DMS53 (cell line): Measurements from ENCODE around the gene PCDHA8.
"Not testable (repeated sequence)": the region's sequence is repeated elsewhere in the genome, so short reads cannot be mapped to it uniquely, and the experiment has no call there.

Source experiments
- DNase-seq: peaks from one replicate; lab custom pipeline; 2025; lab: John Stamatoyannopoulos, UW

The PCDHA8 gene

DNA sequence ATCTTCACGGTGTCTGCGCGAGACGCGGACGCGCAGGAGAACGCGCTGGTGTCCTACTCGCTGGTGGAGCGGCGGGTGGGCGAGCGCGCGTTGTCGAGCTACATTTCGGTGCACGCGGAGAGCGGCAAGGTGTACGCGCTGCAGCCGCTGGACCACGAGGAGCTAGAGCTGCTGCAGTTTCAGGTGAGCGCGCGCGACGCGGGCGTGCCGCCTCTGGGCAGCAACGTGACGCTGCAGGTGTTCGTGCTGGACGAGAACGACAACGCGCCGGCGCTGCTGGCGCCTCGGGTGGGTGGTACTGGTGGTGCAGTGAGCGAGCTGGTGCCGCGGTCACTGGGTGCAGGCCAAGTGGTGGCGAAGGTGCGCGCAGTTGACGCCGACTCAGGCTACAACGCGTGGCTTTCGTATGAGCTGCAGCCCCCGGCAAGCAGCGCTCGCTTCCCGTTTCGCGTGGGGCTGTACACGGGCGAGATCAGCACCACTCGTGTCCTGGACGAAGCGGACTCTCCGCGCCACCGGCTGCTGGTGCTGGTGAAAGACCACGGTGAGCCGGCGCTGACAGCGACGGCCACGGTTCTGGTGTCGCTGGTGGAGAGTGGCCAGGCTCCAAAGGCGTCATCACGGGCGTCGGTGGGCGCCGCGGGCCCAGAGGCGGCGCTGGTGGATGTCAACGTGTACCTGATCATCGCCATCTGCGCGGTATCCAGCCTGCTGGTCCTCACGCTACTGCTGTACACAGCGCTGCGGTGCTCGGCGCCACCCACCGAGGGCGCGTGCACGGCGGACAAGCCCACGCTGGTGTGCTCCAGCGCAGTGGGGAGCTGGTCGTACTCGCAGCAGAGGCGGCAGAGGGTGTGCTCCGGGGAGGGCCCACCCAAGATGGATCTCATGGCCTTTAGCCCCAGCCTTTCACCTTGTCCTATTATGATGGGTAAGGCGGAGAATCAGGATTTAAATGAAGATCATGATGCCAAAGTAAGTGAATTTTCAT lies 11.2 kb upstream of the PCDHA8 start:
- DNase-seq: not testable (repeated sequence)

DNA sequence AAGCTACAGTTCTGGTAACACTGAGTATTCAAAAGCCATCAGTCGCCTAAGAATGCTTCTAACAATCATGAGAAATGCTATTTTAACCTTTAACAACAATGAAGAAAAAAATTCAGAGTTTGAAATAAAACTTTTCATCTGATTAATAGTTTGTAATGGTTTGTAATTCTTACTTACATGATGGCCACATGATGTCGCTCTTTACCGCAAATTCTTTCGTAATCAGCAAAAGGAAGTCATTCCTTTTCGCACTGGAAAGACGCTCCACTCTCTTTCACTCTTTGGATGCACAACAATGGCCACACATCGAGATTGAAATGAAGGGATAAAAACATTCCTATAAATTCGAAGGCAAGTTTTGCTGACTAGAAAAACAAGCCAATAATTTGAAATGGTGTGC lies 7.0 kb upstream of the PCDHA8 start, which contains the start of gene PCDHA7:
PCDHA7 (plus strand) TSS at position 277 of the 400 bp plus-strand sequence; CDS start at position 392, 115 bp downstream.
- peak; percentile 79 for DNase-seq

GRCh38 chr5:140834439-140835008 lies 6.5 kb upstream of the PCDHA8 start:
- peak; percentile 77 for DNase-seq

GRCh38 chr5:140835622-140836510 lies 5.1 kb upstream of the PCDHA8 start:
- no peak for DNase-seq

DNA sequence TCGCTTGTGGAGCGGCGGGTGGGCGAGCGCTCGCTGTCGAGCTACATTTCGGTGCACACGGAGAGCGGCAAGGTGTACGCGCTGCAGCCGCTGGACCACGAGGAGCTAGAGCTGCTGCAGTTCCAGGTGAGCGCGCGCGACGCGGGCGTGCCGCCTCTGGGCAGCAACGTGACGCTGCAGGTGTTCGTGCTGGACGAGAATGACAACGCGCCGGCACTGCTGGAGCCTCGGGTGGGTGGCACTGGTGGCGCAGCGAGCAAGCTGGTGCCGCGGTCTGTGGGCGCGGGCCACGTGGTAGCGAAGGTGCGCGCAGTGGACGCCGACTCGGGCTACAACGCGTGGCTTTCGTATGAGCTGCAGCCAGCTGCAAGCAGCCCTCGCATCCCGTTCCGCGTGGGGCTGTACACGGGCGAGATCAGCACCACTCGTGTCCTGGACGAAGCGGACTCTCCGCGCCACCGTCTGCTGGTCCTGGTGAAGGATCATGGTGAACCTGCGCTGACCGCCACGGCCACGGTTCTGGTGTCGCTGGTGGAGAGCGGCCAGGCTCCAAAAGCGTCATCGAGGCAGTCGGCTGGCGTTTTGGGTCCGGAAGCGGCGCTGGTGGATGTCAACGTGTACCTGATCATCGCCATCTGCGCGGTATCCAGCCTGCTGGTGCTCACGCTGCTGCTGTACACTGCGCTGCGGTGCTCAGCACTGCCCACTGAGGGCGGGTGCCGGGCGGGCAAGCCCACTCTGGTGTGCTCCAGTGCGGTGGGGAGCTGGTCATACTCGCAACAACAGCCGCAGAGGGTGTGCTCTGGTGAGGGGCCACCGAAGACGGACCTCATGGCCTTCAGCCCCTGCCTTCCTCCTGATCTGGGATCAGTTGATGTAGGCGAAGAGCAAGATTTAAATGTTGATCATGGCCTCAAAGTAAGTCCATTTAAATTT lies 2.1 kb downstream of the PCDHA8 start:
- no peak for DNase-seq

- DNase-seq: peak; percentile 51
These were observed 7.4 kb downstream of the PCDHA8 start, which contains the start of gene PCDHA9 for GRCh38 chr5:140848139-140849102. Gene PCDHA9 (plus strand): TSS chr5:140848382. CDS start chr5:140848496, 114 bp downstream.

GRCh38 chr5:140849831-140850634 lies 9.0 kb downstream of the PCDHA8 start:
- DNase-seq: not testable (repeated sequence)

DNA sequence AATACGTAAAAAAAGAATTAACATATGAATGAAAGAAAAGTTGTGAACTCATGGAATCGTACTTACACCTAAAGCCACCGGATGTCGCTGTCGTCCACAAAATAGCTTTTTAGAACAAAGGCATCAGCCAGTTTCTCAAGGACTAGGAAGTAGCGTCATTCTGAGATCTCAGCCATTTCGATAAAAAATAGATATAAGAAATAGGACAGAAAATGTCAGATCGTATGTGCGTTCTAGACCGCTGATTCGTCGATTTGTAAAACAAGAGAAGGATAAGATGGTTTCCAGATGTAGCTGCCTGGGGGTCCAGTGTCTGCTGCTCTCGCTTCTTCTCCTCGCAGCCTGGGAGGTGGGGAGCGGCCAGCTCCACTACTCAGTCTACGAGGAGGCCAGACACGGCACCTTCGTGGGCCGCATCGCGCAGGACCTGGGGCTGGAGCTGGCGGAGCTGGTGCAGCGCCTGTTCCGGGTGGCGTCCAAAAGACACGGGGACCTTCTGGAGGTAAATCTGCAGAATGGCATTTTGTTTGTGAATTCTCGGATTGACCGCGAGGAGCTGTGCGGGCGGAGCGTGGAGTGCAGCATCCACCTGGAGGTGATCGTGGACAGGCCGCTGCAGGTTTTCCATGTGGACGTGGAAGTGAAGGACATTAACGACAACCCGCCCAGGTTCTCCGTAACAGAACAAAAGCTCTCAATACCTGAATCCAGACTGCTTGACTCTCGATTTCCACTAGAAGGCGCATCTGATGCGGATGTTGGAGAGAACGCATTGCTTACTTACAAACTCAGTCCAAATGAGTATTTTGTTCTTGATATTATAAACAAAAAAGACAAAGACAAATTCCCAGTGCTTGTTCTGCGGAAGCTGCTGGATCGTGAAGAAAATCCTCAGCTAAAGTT lies 15.0 kb downstream of the PCDHA8 start, which contains the start of gene PCDHA10:
PCDHA10 (plus strand) TSS at position 126 of the 903 bp plus-strand sequence; CDS start at position 278, 152 bp downstream.
- DNase-seq: peak; percentile 88

DNA sequence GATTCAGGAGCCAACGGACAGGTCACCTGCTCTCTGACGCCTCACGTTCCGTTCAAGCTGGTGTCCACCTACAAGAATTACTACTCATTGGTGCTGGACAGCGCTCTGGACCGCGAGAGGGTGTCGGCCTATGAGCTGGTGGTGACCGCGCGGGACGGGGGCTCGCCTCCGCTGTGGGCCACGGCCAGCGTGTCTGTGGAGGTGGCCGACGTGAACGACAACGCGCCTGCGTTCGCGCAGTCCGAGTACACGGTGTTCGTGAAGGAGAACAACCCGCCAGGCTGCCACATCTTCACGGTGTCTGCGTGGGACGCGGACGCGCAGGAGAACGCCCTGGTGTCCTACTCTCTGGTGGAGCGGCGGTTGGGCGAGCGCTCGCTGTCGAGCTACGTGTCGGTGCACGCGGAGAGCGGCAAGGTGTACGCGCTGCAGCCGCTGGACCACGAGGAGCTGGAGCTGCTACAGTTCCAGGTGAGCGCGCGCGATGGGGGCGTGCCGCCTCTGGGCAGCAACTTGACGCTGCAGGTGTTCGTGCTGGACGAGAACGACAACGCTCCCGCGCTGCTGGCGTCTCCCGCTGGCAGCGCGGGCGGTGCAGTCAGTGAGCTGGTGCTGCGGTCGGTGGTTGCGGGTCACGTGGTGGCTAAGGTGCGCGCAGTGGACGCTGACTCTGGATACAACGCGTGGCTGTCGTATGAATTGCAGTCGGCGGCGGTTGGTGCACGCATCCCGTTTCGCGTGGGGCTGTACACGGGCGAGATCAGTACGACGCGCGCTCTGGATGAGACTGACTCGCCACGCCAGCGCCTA lies 16.4 kb downstream of the PCDHA8 start:
- DNase-seq: no peak

DNA sequence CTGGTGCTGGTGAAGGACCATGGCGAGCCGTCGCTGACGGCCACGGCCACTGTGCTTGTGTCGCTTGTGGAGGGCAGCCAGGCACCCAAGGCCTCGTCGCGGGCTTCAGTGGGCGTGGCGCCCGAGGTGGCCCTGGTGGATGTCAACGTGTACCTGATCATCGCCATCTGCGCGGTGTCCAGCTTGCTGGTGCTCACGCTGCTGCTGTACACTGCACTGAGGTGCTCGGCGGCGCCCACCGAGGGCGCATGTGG lies 16.9 kb downstream of the PCDHA8 start:
- no peak for DNase-seq

- no peak for DNase-seq
These were observed 21.7 kb downstream of the PCDHA8 start for GRCh38 chr5:140862441-140863295.

- peak; percentile 84 for DNase-seq
These were observed 28.0 kb downstream of the PCDHA8 start, which contains the start of gene PCDHA11 for GRCh38 chr5:140868721-140869554. Gene PCDHA11 (plus strand): TSS chr5:140868957. CDS start chr5:140869104, 147 bp downstream.

DNA sequence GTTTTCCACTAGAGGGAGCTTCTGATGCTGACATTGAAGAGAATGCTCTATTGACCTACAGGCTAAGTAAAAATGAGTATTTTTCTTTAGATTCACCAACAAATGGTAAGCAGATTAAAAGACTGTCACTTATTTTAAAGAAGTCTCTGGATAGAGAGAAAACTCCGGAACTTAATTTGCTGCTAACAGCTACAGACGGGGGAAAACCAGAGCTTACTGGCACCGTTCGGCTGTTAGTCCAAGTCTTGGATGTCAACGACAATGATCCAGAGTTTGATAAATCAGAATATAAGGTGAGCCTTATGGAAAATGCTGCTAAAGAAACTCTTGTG lies 28.5 kb downstream of the PCDHA8 start:
- no peak for DNase-seq

GRCh38 chr5:140870221-140871201 lies 29.5 kb downstream of the PCDHA8 start:
- no peak for DNase-seq
